HUES64 (cell line): ENCODE data around the gene KIF16B.
"Not testable (repeated sequence)": the region's sequence is repeated elsewhere in the genome, so short reads cannot be mapped to it uniquely, and the experiment has no call there.

Experiments
- H3K27ac ChIP-seq: 2 replicates; pipeline ENCODE4 v1.7.0; 2013; ENCODE audit warnings: low read depth, low read length, inconsistent platforms
- H3K27me3 ChIP-seq: 2 replicates; pipeline ENCODE4 v1.6.1; 2013; ENCODE audit warnings: mild to moderate bottlenecking, low read length; ENCODE audit not compliant: insufficient read depth
- H3K36me3 ChIP-seq: 2 replicates; pipeline ENCODE4 v1.6.1; 2013; ENCODE audit warnings: mild to moderate bottlenecking, low read length; ENCODE audit not compliant: insufficient read depth
- H3K4me1 ChIP-seq: 2 replicates; pipeline ENCODE4 v1.6.1; 2013; ENCODE audit warnings: mild to moderate bottlenecking, low read length, moderate library complexity; ENCODE audit not compliant: insufficient read depth
- H3K4me3 ChIP-seq: 2 replicates; pipeline ENCODE4 v1.5.1; 2013; ENCODE audit warnings: mild to moderate bottlenecking, low read length, moderate library complexity
- H3K9ac ChIP-seq: 2 replicates; pipeline ENCODE4 v1.6.1; 2013; ENCODE audit warnings: mild to moderate bottlenecking, low read depth, low read length
- H3K9me3 ChIP-seq: 2 replicates; pipeline ENCODE4 v1.6.1; 2013; ENCODE audit warnings: low read depth, low read length; ENCODE audit not compliant: insufficient read depth
- WGBS: fragments of 150-250, 120-280 bp; methylation state at CpG from one replicate; pipeline ENCODE4 v1.1.7; 2013; ENCODE audit warnings: missing lambda C conversion rate; 5-methylcytosine and 5-hydroxymethylcytosine counted together

KIF16B gene

DNA sequence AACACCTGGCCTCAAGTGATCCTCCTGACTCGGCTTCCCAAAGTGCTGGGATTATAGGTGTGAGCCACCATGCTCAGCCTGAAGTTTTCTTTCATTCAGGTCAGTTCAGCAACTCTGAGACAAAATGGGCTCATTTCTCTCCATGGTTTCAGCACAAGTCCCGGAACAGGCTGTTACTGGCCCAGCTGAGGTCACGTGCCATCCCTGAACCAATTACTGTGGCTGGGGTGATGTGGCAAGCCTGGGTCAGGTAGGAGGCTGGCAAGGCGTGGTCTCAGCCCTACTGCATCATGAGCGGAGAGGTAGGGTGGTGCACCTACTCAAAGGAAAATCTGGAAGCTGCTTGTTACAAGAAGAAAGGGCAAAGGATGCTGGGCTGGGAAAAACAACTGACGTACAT lies 326.4 kb downstream of the KIF16B start:
- H3K27ac ChIP-seq: no peak overlapping the region
- no peaks in the 10 kb centered on the region for H3K36me3 ChIP-seq
- no peak overlapping the region for H3K9ac ChIP-seq
- no peaks in the 10 kb centered on the region for H3K27me3 ChIP-seq
- no peaks in the 10 kb centered on the region for H3K4me1 ChIP-seq
- WGBS: 94% methylated on average over 6 of the region's 6 CpGs
- no peaks in the 10 kb centered on the region for H3K9me3 ChIP-seq
- no peak overlapping the region for H3K4me3 ChIP-seq

DNA sequence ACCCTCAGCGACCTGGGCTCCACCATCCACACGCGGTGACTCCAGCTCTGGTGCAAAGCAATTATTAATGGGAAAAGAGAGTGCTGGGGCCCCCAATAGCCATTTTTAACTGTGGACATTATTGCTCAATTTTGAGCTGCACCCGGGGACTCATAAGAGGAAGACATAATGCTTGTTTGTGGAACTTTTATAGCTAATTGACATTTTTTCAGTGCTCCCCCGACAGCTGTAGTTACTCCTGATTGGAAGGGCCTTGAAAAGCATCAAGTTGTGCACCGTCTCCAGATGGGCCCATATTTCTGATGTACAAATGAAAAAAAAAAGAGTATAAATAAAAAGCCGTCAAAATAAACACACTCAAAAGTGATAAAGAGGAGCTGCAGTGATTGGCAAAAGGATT lies 327.0 kb downstream of the KIF16B start:
- Histone ChIP-seq H3K4me1 (no peaks in the 10 kb centered on the region), H3K27me3 (no peaks in the 10 kb centered on the region), H3K9me3 (no peaks in the 10 kb centered on the region), H3K9ac (no peak overlapping the region), H3K4me3 (no peak overlapping the region), H3K36me3 (no peaks in the 10 kb centered on the region), H3K27ac (no peak overlapping the region)
- WGBS: 96% methylated on average over 6 of the region's 7 CpGs

DNA sequence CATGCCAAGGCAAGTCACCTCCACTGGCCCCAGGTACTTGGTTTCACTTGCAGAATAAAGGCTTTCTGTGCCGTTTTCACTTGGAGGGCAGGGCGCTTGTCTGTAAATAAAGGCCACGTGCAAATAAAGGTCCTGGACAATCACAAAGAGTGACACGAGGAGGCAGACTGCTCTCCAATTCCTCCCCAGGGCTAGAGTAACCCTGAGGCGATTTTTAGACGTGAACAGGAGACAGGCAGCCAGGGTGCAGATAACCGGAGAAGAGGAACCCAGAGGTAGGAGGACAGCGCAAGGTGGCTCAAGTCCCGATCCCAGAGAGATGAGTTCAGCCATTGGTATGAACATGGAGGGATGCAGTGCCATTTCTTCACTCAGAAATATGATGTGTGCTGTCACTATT lies 327.4 kb downstream of the KIF16B start:
- Histone ChIP-seq H3K4me1 (no peaks in the 10 kb centered on the region), H3K27ac (no peak overlapping the region), H3K27me3 (no peaks in the 10 kb centered on the region), H3K9me3 (no peaks in the 10 kb centered on the region), H3K9ac (no peak overlapping the region), H3K36me3 (no peaks in the 10 kb centered on the region), H3K4me3 (no peak overlapping the region)
- 91% methylated on average over 9 of the region's 9 CpGs for WGBS

DNA sequence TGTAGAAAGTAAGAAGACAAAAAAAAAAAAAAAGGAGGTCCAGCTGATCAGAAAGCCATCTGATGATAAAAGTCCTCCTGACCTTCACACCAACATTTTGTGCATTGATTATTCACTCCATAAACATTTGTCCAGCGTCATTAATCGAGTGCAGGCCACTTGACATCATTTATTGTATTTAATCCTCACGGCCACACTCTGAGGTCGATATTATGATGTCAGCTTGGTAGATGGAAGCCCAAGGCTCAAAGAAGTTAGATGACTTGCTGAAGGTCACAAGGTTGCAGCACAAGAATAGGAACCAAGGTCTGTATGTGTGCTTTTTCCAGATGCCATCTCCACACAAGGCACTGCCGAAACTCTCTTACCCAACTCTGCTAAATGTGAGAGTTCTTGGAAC lies 328.4 kb downstream of the KIF16B start:
- no peak overlapping the region for H3K27ac ChIP-seq
- 97% methylated on average over 5 of the region's 5 CpGs for WGBS
- no peaks in the 10 kb centered on the region for H3K4me1 ChIP-seq
- no peak overlapping the region for H3K4me3 ChIP-seq
- peaks cover 4% of the 10 kb centered on the region; the same call in 1 of the 2 replicates for H3K9me3 ChIP-seq
- no peak overlapping the region for H3K9ac ChIP-seq
- H3K36me3 ChIP-seq: no peaks in the 10 kb centered on the region
- no peaks in the 10 kb centered on the region for H3K27me3 ChIP-seq

DNA sequence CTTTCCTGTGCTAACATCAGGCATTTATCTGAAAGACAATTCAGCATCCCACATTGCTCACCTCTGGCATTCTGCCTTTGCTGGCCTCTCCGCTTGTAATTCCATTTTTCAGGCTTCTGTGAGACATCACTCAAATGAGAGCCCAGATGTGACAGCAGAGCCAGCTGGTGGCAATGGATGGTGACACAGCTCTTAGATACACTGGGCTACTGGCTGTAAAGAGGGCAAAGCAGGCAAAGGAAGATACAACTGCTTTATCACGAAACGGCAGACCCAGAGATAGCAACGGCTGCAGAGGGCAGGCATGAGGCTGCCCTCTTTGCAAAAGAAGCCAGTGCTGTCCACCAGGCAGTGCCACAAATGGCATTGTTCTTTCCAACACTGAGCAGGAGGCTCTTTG lies 329.8 kb downstream of the KIF16B start:
- peaks cover 8% of the 10 kb centered on the region for H3K9me3 ChIP-seq
- H3K27ac ChIP-seq: no peak overlapping the region
- H3K4me1 ChIP-seq: no peaks in the 10 kb centered on the region
- H3K36me3 ChIP-seq: no peaks in the 10 kb centered on the region
- WGBS: 92% methylated on average over 4 of the region's 4 CpGs
- H3K27me3 ChIP-seq: no peaks in the 10 kb centered on the region
- H3K9ac ChIP-seq: no peak overlapping the region
- H3K4me3 ChIP-seq: no peak overlapping the region

DNA sequence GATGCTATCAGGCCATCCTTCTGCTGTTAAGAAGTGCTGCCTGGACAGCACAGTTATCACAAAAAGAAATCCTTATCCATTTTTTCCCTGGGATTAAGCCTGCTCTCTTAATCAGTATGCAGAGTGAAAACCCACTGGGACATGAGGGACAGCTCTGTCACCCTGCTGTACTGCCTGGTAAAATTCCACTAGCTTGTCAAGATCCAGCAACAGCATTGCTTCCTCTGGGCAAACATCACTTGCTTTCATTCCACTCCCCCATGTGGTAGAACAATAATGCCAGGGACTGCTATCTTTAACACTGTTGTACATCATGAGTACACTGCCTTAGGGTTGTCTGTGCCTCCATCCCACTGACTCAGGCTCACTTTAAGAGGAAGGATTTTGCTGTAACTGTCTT lies 331.3 kb downstream of the KIF16B start:
- H3K4me1 ChIP-seq: no peaks in the 10 kb centered on the region
- H3K9ac ChIP-seq: no peak overlapping the region
- no peaks in the 10 kb centered on the region for H3K27me3 ChIP-seq
- peaks cover 8% of the 10 kb centered on the region for H3K9me3 ChIP-seq
- H3K27ac ChIP-seq: no peak overlapping the region
- H3K36me3 ChIP-seq: no peaks in the 10 kb centered on the region
- H3K4me3 ChIP-seq: no peak overlapping the region

DNA sequence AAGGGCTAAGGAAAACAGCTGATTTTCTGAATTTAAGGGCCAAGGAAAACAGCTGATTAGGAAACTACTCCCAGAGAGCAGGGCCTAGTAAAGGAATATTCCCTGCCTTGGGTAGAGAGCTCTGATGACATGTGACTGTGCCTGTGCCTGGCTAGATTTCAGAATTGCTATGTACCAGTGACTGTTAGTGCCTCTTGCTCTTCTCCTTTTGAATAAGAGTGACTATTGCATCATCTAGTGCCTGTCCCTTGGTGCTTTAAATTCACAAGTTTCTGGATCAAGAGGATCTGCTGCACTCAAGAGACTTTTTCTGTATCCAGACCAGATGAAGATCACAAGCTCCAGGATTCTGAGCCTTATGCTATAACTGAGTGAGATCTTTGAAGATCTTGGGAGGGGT lies 332.9 kb downstream of the KIF16B start:
- no peak overlapping the region for H3K9ac ChIP-seq
- no peak overlapping the region for H3K27ac ChIP-seq
- H3K4me1 ChIP-seq: no peaks in the 10 kb centered on the region
- peaks cover 8% of the 10 kb centered on the region for H3K9me3 ChIP-seq
- no peaks in the 10 kb centered on the region for H3K36me3 ChIP-seq
- no peaks in the 10 kb centered on the region for H3K27me3 ChIP-seq
- no peak overlapping the region for H3K4me3 ChIP-seq

DNA sequence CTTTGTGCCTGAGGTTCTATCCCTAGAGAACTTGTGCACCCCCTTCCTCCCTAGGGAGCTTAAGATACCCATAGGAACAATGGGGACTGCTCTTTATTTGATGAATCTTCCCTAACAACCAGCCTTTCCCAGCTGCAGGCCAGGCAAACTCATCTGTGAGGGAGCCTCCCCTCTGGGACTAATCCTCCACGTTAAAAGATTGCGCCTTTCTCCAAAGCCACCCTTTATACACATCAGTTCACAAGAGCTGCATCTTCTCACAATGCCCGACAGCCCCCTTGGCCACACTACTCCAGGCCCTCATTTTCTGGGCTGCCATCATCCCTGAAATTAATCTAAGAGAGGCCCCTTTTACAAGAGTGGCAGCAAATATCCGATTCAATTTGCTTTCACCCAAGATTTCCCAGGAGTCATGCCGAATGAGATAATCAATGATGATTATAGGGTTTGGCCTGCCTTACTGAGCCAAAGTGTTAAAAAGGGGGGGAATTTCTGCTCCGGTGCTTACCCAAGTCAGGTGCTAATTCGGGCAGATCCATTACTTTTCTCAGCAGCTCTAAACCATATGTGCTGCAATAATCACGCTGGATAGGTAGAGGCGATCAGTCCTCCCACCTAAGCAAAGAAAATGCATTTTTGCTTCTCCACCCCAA lies 336.5 kb downstream of the KIF16B start:
- peaks cover 8% of the 10 kb centered on the region for H3K9me3 ChIP-seq
- H3K27ac ChIP-seq: no peak overlapping the region
- H3K4me3 ChIP-seq: no peak overlapping the region
- 89% methylated on average over 9 of the region's 9 CpGs for WGBS
- no peaks in the 10 kb centered on the region for H3K27me3 ChIP-seq
- H3K9ac ChIP-seq: no peak overlapping the region
- H3K36me3 ChIP-seq: no peaks in the 10 kb centered on the region
- H3K4me1 ChIP-seq: no peaks in the 10 kb centered on the region

DNA sequence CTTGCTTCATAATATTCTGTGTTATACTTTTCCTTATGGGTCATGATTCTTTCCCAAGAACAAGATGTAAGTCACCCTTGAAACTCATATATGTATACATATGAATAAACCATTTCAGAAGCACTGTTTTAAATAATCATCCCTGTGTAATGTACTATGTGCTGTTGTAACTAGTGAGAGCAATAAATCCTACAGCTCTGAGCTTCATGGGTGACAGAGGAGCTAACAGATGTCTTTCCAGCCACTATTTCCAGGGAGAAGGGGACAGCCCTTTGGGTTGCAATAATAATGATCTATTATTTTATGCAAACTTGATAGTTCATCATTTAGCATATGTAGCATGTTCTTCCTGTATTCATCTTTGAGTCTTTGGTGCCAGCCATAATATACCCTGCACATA lies 342.8 kb downstream of the KIF16B start:
- no peak overlapping the region for H3K4me3 ChIP-seq
- no peaks in the 10 kb centered on the region for H3K36me3 ChIP-seq
- H3K4me1 ChIP-seq: no peaks in the 10 kb centered on the region
- H3K27me3 ChIP-seq: no peaks in the 10 kb centered on the region
- H3K9ac ChIP-seq: no peak overlapping the region
- peaks cover 5% of the 10 kb centered on the region; the same call in 1 of the 2 replicates for H3K9me3 ChIP-seq
- no peak overlapping the region for H3K27ac ChIP-seq

DNA sequence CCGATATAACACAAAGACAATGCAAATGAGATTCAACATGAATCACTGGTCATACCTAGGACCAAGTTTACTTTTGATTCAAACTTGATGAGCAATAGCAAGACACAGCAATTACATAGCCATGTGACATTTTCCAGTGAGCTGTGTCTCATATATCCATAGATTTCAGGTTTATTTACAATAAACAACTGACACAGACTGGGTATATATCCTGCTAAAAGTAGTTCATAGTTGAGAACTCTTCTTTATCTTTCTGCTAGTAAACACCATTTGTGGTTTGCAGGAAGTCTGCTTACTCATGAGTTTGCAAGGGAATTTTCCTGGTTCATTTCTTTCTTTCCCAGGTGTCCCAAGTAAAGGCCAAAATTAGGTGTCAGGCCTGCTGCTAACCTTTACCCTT lies 343.4 kb downstream of the KIF16B start:
- no peaks in the 10 kb centered on the region for H3K36me3 ChIP-seq
- no peaks in the 10 kb centered on the region for H3K4me1 ChIP-seq
- no peak overlapping the region for H3K9ac ChIP-seq
- peaks cover 5% of the 10 kb centered on the region; the same call in 1 of the 2 replicates for H3K9me3 ChIP-seq
- no peak overlapping the region for H3K27ac ChIP-seq
- 96% methylated on average over 1 of the region's 1 CpG for WGBS
- H3K27me3 ChIP-seq: no peaks in the 10 kb centered on the region
- no peak overlapping the region for H3K4me3 ChIP-seq

DNA sequence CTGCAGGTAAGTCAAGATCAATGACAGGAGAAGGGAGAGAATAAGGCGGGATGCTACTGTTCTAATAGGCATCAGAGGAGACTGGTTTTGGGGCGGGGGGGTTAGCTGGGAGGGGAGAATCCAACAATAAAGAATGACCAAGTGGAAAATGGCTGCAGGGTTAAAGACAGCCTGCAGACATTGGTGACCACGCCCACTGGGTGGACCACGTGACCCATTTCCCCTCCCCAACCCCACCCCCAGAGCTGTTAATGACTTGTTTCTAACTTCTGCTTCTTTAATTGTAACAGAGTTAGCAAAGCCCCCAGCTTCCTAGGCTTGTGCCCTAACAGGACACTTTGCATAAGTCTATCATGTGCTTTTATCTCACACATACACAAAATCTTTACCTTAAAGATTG lies 344.5 kb downstream of the KIF16B start:
- Histone ChIP-seq H3K36me3 (no peaks in the 10 kb centered on the region), H3K4me3 (no peak overlapping the region), H3K9ac (no peak overlapping the region), H3K9me3 (peaks cover 5% of the 10 kb centered on the region; the same call in 1 of the 2 replicates), H3K4me1 (no peaks in the 10 kb centered on the region), H3K27me3 (no peaks in the 10 kb centered on the region), H3K27ac (no peak overlapping the region)
- 89% methylated on average over 4 of the region's 4 CpGs for WGBS

DNA sequence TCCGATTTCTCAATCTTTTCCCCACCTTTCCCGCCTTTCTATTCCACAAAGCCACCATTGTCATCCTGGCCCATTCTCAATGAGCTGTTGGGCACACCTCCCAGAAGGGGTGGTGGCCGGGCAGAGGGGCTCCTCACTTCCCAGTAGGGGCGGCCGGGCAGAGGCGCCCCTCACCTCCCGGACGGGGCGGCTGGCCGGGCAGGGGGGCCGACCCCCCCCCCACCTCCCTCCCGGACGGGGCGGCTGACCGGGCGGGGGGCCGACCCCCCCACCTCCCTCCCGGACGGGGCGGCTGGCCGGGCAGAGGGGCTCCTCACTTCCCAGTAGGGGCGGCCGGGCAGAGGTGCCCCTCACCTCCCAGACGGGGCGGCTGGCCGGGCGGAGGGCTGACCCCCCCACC lies 346.3 kb downstream of the KIF16B start:
- H3K4me1 ChIP-seq, H3K36me3 ChIP-seq, H3K9me3 ChIP-seq, H3K4me3 ChIP-seq, H3K9ac ChIP-seq, H3K27me3 ChIP-seq, H3K27ac ChIP-seq: not testable (repeated sequence)
- 97% methylated on average over 8 of the region's 27 CpGs for WGBS
